GM12874 (cell line): ENCODE data around the gene LATS2.

Source experiments
- TF ChIP-seq, protein P1 (sequence below): IDR thresholded peaks from 2 replicates; pipeline ENCODE4 v1.5.1; 2011; ENCODE audit warnings: low read depth, mild to moderate bottlenecking, control low read depth, low read length, moderate library complexity; ENCODE audit not compliant: insufficient read depth

The LATS2 gene

DNA sequence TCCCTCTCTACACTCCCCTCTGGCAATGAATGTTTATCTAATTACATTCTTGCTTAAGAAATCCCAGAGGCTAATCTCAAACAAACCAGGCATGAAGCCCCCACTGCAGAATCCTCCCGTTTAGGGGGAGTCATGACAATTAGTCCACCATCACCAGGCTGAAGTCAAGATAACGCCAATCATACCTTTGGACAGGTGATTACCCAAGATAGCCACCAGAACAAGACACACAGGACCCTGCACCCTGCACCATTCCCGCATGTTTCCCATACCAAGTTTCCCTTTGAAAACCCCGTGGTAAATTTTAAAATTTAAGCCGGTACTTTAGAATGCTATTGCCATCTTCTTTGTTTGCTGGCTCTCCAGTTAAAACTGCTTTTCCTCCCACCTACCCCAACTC is 94.0 kb downstream of the LATS2 start:
- TF ChIP-seq, protein P1, sequence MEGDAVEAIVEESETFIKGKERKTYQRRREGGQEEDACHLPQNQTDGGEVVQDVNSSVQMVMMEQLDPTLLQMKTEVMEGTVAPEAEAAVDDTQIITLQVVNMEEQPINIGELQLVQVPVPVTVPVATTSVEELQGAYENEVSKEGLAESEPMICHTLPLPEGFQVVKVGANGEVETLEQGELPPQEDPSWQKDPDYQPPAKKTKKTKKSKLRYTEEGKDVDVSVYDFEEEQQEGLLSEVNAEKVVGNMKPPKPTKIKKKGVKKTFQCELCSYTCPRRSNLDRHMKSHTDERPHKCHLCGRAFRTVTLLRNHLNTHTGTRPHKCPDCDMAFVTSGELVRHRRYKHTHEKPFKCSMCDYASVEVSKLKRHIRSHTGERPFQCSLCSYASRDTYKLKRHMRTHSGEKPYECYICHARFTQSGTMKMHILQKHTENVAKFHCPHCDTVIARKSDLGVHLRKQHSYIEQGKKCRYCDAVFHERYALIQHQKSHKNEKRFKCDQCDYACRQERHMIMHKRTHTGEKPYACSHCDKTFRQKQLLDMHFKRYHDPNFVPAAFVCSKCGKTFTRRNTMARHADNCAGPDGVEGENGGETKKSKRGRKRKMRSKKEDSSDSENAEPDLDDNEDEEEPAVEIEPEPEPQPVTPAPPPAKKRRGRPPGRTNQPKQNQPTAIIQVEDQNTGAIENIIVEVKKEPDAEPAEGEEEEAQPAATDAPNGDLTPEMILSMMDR: no peak

DNA sequence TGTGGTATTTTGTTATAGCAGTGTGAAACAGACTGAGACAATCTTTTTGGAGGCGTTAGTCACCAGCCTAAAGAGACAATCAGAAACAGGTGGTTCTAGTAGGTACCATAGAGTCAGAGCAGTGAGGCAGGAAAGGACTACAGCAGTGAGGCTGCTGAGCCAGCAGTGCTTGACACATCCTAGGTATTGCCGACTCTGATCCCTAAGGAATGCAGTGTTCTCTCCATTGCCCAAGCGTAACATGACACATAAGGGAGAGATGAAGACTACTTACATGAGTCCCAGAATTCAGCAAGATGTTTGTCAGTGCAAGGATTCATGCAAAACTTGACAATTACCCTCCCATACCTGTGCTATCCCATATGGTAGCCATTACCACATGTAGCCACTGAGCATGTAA is 96.5 kb downstream of the LATS2 start:
- TF ChIP-seq, protein P1: no peak

DNA sequence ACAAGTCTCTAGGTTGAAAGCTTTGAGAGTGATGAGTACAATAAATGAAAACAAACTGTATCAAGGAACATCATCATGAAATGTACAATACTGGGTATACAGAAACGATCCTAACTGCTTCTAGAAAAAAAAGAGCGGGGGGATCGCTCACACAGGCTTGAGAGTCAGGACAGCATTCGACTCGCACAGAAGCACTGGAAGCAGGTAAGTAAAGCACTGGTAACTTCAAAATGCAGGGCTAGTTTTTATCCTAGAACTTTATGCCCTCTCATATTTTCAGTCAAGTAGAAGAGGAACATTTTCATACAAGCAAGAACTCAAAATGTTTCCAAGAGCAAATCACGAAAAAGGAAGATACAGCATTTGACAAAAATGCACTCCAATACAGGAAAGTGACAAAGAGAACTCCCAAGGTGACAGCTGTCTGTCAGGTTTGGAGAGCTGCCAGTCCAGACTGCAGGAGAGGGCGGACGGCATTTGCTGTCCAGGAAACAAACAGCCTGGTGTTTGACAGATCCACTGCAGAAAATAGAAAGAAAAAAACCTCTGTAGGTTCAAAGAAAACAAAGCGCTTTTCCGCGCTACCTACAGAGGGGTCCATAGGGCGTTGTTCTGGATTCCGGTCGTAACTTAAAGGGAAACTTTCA is 100.6 kb downstream of the LATS2 start:
- TF ChIP-seq, protein P1: no peak

DNA sequence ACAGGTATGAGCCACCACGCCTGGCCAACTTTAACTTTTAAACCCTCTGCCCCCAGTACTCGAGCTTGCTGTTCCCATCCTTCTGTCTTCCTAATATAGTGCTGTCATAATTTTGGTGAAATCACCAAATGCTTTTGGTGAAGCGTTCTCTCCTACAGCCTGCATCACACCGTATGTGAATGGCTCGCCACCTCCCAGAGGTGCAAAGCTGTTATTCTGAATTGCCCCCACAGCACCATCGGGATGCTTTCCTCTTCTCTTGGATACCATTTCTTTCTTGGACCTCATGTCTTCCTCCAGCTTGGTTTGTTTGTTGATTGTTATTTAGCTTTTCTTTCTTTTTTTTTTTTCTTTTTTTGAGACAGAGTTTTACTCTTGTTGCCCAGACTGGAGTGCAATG is 105.9 kb downstream of the LATS2 start:
- TF ChIP-seq, protein P1: no peak

DNA sequence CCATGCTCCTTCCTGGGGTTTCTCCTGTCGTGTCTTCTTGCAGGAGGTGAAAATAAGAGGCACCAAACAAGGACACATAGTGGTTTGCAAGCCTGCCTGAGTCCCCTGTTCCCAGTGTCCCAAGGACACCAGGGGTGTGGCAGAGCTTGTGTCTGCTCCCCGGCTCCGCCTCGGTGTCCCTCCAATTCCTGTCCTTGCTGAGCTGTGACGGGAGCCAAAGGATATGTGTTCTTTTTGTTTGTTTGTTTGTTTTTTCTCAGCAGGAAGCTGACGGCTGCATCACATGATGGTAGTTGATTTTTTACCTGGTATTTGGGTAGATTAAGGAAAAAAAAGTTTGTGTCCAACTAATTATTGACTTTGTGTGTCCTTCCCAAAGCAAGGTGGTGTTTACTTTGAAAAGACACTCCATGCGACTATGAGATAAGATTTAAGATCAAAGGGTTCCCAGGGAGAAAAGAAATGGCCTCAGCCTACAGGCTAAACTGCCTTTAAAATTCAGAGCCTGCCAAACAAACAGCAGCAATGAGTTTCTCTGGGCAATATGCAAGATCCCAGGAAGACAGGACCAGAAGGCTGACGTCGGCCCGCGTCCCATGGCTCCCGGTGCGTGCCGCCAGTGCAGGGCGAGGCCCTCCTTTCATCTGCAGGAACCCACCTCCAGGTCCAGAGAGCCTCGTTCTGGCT is 108.0 kb downstream of the LATS2 start:
- TF ChIP-seq, protein P1: no peak

DNA sequence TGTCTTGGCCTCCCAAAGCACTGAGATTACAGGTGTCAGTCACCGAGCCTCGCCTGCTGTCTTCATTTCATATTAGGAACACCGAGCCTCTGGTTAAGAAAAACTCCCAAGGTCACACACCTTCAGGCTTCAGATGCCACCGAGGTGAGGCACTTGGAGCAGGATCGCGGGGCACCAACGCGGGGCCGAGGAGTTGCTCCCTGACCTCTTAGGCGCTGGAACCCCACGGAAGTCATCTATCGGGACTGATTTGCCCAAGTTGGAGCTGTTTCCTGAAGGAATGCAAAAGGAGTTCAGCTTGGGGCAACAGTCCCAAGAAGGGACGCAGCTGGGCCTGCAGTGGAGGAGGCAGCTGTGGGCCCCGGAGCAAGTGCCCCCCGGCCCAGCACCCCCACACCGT is 108.5 kb downstream of the LATS2 start:
- TF ChIP-seq, protein P1: no peak

DNA sequence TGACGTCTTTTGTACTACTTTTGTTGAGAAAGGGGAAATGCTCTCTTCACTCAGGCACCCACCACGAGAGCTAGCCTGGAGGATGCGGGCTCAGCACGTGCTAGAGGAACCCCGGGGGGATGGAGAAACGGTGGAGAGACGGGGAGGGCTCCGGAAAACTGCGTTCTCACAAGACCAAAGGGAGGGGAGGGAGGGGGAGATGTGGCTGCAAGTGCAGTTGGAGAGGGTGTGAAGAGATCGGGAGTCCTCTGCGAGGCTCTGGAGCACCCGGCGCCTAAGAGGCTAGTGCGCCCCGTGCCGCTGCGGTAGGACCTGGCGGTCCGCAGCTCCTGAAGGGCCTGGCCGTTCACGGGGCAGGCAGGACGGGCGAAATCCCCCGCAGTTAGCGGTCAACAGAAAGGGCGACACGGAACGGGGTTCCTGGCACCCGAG is 115.4 kb downstream of the LATS2 start:
- TF ChIP-seq, protein P1: no peak
